ENCODE measurements around the gene ARFGEF2. TPM values are rescaled to one million over a fixed set of nuclear protein-coding genes. Genes with fewer than 3 reads are reported as not detected.

ARFGEF2 gene
- total and polyA plus RNA-seq, 2 of the 4 experiments (the other 2 are of a cell fraction), result 10.3 to 39.1 TPM

- ATAC-seq (ENCODE audit: low read depth) (no peak), DNase-seq (no peak)
- Histone ChIP-seq H3K27me3 (ENCODE audit: control insufficient read depth, insufficient read depth, low read length) (no peaks in the 10 kb centered on the region; the same call in 1 of the 2 replicates), H2BK20ac (ENCODE audit: low read depth, low read length) (no peak overlapping the region), H2AK5ac (ENCODE audit: low read depth, low read length) (no peak overlapping the region), H2AK9ac (replicated peaks; ENCODE audit: low read depth, low read length, poor library complexity) (no peak overlapping the region), H3K9me1 (ENCODE audit: insufficient read depth, low read length) (peaks cover 3% of the 10 kb centered on the region; the same call in 1 of the 2 replicates), H3K9ac (ENCODE audit: low read depth, low read length) (no peak overlapping the region), H4K8ac (ENCODE audit: low read depth in 2 of 2, low read length in 2 of 2) (no peak overlapping the region), H3K14ac (replicated peaks; ENCODE audit: low read depth, low read length) (no peak overlapping the region), H3K23ac (ENCODE audit: low read depth, low read length) (no peak overlapping the region), H2BK5ac (ENCODE audit: low read depth, low read length, poor library complexity, severe bottlenecking) (no peak overlapping the region), H3K36me3 (ENCODE audit: control insufficient read depth, insufficient read depth, low read length) (no peaks in the 10 kb centered on the region), H2BK15ac (ENCODE audit: low read depth, low read length) (no peak overlapping the region), H3K79me1 (ENCODE audit: low read depth in 1 of 2, low read length in 2 of 2) (peaks cover 0 to 3% of the 10 kb centered on the region in 2 experiments; a peak in 1 of 4 replicates), H3K27ac (ENCODE audit: insufficient read depth, low read length) (no peak overlapping the region), H3K4me2 (ENCODE audit: low read depth, low read length) (no peak overlapping the region), H4K20me1 (ENCODE audit: insufficient read depth, low read length) (no peaks in the 10 kb centered on the region), H3K18ac (ENCODE audit: low read depth, low read length) (no peak overlapping the region), H3K4me1 (ENCODE audit: control insufficient read depth, insufficient read depth, low read length) (no peaks in the 10 kb centered on the region), H3K4ac (ENCODE audit: low read depth, low read length) (no peak overlapping the region), H3K56ac (ENCODE audit: extremely low read depth, insufficient read depth, low read length) (no peak overlapping the region), H4K5ac (ENCODE audit: low read depth, low read length) (no peak overlapping the region), H4K91ac (ENCODE audit: insufficient read depth, low read depth, low read length) (no peak overlapping the region), H2BK120ac (ENCODE audit: low read depth, low read length) (no peak overlapping the region), H3K9me3 (ENCODE audit: control insufficient read depth, insufficient read depth, low read length) (no peaks in the 10 kb centered on the region), H2AFZ (replicated peaks; ENCODE audit: low read length, poor library complexity) (no peak overlapping the region), H3K4me3 (ENCODE audit: insufficient read depth, low read depth, low read length) (no peak overlapping the region)
- dilution Hi-C loops (cut with HindIII; ENCODE audit: low sequenced_read_pairs, unreplicated experiment), result no loop called here
- ChIA-PET POLR2A (ENCODE audit: unreplicated experiment) (no interaction called here), CTCF (interaction anchor here (1.3 kb wide), 1 partner anchor 259 kb away, joined by 8 read pairs; no protein-coding TSS in a partner anchor)
- intact Hi-C loops (cut with micrococcal nuclease), result no loop called here
- no peak for TF ChIP-seq RCOR1 (IDR thresholded peaks at IDR 0.05; ENCODE audit: insufficient replicate concordance, low read length)
- TF ChIP-seq BHLHE40 (IDR thresholded peaks at IDR 0.05; ENCODE audit: low read depth, low read length), result no peak
- TF ChIP-seq FOS (IDR thresholded peaks at IDR 0.05; ENCODE audit: low read depth, low read length), result no peak
- no peak for TF ChIP-seq CEBPB (IDR thresholded peaks at IDR 0.05; ENCODE audit: low read depth, low read length)
- BruUV-seq (replicated peaks), result no TSS peak
- in situ Hi-C loops (cut with MboI; ENCODE audit: low sequenced_read_pairs), result loop anchor here (25.0 kb wide), 2 partner anchors 629 to 1254 kb away; no protein-coding TSS in a partner anchor
- WGBS, 2 experiments (ENCODE audit: extremely low coverage in 2 of 2, insufficient read length in 1 of 2), result no CpG with 5 or more reads among the region's 1 CpG
Observed at GRCh38 chr20:48916699-48917098, 4.8 kb upstream of the ARFGEF2 start.

All from IMR-90 (cell line).